Choroid plexus epithelial cell (primary cell): ENCODE results near the gene GLIPR1.
A peak's percentile ranks its signal among the peaks of the same experiment; 100 is the strongest.
"Not testable (repeated sequence)": the region's sequence is repeated elsewhere in the genome, so short reads cannot be mapped to it uniquely, and the experiment has no call there.

ENCODE experiments used
- DNase-seq: peaks from one replicate; pipeline ENCODE4 v3.0.0-alpha.2; 2010; ENCODE audit warnings: low read depth
- H3K4me3 ChIP-seq: 2 replicates; pipeline ENCODE4 v1.5.1; 2011; ENCODE audit warnings: low read depth, mild to moderate bottlenecking, control low read depth, low read length, moderate library complexity
- CTCF ChIP-seq: conservative IDR thresholded peaks from 2 replicates; pipeline ENCODE4 v1.5.1; 2011; ENCODE audit warnings: low read depth, mild to moderate bottlenecking, control low read depth, inconsistent platforms, low read length, moderate library complexity

Gene GLIPR1

DNA sequence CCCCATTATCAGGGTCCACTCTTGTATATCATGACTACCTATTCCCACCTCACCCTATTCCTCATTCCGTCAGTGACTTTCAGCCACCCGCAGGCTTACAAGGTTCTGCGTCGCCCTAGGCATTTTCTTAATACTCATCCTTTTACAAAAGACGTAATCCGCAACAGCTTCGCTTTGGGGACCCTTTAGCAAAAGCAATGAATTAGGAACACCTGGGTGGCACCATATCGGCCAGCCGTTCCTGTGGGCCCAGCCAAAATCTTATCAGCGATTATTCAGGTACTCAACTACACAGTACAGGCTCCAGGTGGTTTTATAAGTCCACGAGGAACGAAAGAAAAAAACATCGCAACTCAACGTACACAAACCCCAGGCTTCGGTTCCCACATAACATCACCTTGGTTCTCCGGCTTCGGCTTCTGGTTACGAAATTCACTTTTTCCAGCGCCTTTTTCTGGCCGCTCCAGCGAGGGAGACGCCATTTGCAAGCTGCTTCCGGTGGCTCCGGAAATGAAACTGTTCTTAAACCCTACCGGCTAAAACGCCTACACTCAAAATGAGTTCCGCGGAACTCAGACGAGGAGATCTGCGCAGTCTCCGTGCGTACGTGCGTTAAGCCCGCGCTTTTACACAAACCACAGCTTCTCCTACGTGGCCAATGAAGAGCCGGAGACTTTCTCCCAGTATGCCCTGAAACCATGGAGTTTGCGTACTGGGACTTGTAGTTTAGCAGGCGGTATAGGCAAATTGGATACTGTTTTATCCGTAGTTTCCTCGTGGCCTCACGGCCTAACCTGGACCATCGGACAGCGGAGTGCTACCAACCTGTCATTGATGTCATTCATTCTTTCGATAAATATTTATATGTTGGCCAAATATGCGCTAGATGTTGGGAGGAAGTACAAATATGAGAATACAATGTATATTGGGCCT is 30.8 kb downstream of the GLIPR1 start, which contains the start of gene KRR1:
Gene KRR1, minus strand, starts transcription at position 494 of the 933 bp plus-strand sequence. Its CDS starts 12 bp downstream, at position 482.
- peak; percentile 100 for DNase-seq
- H3K4me3 ChIP-seq: peak within 1 kb of the TSS; percentile 83
- TF ChIP-seq CTCF: peak; percentile 38

- not testable (repeated sequence) for H3K4me3 ChIP-seq, DNase-seq
Observed at GRCh38 chr12:75521224-75521623, 40.7 kb downstream of the GLIPR1 start.

DNA sequence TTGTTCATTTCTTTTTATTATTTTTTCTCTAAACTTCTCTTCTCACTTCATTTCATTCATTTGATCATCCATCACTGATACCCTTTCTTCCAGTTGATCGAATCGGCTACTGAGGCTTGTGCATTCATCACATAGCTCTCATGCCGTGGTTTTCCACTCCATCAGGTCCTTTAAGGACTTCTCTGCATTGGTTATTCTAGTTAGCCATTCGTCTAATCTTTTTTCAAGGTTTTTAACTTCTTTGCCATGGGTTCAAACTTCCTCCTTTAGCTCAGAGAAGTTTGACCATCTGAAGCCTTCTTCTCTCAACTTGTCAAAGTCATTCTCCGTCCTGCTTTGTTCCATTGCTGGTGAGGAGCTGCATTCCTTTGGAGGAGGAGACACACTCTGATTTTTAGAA is 41.6 kb downstream of the GLIPR1 start:
- not testable (repeated sequence) for DNase-seq, H3K4me3 ChIP-seq

- DNase-seq: peak; percentile 49
- no peak overlapping the region for H3K4me3 ChIP-seq
- peak; percentile 64 for TF ChIP-seq CTCF
Observed at GRCh38 chr12:75525263-75525662, 44.7 kb downstream of the GLIPR1 start.

DNA sequence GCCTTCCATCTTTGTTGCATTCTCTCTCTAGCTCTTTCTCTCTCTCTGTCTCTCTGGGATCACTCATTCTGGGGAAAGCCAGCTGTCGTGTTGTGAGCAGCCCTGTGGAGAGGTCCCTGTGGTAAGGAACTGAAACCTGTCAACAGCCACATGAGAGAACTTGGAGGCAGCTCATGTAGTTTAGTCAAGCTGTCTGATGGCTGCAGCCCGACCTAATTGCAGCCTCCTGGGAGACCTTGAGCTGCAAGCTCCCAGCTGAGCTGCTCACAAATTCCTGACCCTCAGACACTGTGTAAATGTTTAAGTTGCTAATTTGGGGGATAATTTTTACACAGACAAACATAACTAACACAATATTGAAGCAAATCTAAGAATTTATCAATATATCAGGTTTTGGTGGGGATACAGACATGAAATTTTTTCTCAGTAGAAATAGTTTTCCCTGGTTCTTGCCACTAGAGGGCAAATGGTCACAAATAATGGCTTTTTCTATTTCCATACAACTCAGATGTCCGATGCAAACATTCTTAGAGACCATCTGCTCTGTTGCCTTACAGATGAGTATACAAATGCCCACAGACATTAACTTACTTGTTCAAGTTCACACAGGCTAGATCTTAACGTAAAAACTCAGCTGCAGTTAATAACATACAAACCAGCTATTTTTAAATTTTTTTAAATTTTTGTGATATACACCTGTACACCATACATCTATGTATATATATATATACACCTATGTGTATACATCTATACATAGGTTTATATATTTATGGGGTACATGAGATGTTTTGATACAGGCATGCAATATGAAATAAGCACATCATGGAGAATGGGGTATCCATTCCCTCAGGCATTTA is 46.3 kb downstream of the GLIPR1 start:
- no peak overlapping the region for H3K4me3 ChIP-seq
- peak; percentile 81 for DNase-seq
- TF ChIP-seq CTCF: peak; percentile 62

GRCh38 chr12:75528272-75528671 is 47.7 kb downstream of the GLIPR1 start:
- no peak for DNase-seq
- no peak for TF ChIP-seq CTCF
- no peak overlapping the region for H3K4me3 ChIP-seq

GRCh38 chr12:75528692-75529091 is 48.1 kb downstream of the GLIPR1 start:
- no peak for TF ChIP-seq CTCF
- H3K4me3 ChIP-seq: no peak overlapping the region
- DNase-seq: no peak
